Right ventricle myocardium superior (tissue), 1 donor: ENCODE results near the gene ITPR2. TPM values are rescaled to one million over a fixed set of nuclear protein-coding genes. Genes with fewer than 3 reads are reported as not detected.

ENCODE experiments used
- ATAC-seq: fragments of 200-7000 bp; cut with Tn5 transposase; one replicate; pipeline ENCODE4 v1.9.1; 2020; ENCODE audit warnings: mild to moderate bottlenecking; ENCODE audit not compliant: poor library complexity
- DNase-seq: peaks from one replicate; pipeline ENCODE4 v3.0.0-alpha.2; 2020
- intact Hi-C: fragments of 100-400 bp; cut with DNase I; formaldehyde crosslinking; loops from one replicate; pipeline ENCODE4 v1.11.2; 2022
- total RNA-seq: library from RNA; stranded (reverse); fragmentation: NEBNext Ultra II Directional; extraction: Animal tissue kit (Norgen Biotek cat#: 25700); gene quantifications from one replicate; pipeline ENCODE4 v1.2.1, GENCODE V29; 2021
- donor health status: DM: no; HTN: yes; CAD: no; lungs with severe emphysema.

The ITPR2 gene
- total RNA-seq, 1 donor from 2014 or later = 10.0 TPM

- no peak for DNase-seq
- intact Hi-C loops = no loop called here
- ATAC-seq = no peak
Observed at GRCh38 chr12:26595806-26596205, 237.2 kb downstream of the ITPR2 start.

DNA sequence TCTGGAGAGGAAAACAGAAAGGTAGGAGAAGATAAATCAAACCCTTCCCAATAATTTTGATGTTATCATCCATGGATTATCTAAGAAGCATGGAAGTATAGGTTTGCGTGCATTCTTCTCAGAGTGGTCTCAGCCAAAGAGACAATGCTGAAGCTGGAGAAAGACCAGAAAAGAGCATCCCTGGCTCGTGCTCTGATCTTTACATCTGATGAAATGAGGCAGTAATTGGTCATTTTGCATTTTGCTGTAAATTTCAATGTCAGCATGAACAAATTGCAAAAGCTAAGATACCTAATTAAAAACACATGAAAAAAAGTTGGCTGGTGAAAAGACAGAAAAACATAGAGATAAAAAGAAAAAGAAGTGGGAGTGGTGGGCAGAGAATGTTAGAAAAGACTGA is 252.4 kb downstream of the ITPR2 start:
- DNase-seq (no peak), ATAC-seq (no peak)
- intact Hi-C loops = no loop called here

DNA sequence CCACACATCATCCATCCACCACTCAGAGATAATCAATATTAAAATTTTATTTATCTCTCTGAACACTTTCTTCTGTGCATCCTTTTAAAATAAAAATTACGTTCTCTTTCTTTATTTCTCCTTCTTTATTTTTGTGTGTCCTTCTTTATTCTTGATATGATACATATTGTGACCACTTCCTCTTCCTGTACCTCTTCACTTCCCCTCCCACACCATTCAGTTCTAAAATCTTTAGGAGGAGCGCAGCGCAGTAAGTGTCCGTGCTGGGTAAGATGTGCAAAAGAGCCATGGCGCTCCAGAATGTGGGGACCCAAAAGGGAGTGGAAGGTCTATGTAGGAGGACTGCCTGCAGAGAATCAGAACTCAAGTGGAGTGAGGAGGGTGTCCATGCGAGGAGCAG is 256.7 kb downstream of the ITPR2 start:
- ATAC-seq = no peak
- intact Hi-C loops = no loop called here
- DNase-seq = no peak

DNA sequence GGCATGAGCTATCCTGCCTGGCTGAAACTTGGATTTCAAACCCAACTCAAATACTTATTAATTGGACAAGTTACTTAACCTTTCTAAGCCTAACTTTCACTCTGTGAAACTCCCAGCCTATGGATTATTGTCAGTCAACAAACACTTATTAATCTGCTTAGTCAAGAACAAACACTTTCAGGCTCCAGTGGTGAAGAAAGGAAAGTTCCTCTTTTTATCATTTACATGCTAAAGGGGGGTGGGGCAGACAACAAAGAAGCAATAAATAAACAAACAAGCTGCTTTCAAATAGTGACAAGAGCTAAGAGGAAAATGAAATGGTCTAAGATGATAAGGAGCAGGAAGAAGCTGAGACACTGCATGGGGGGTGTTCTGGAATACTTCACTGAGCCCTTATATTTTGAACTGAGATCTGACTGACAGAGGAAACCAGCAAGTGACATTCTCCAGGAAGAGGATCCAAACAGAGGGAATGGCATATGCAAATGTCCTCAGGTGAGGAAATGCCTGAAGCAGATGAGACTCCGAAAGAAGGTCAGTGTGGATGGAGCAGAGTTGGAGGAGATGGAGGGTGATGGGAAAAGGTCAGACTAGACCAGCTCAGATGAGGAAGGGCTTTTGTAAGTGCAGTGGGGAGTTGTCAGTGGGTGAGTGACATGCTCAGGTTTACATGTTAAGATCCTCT is 259.6 kb downstream of the ITPR2 start:
- ATAC-seq = no peak
- no peak for DNase-seq
- intact Hi-C loops = no loop called here

- ATAC-seq = no peak
- no peak for DNase-seq
- intact Hi-C loops = no loop called here
Observed at GRCh38 chr12:26572137-26572536, 260.9 kb downstream of the ITPR2 start.

DNA sequence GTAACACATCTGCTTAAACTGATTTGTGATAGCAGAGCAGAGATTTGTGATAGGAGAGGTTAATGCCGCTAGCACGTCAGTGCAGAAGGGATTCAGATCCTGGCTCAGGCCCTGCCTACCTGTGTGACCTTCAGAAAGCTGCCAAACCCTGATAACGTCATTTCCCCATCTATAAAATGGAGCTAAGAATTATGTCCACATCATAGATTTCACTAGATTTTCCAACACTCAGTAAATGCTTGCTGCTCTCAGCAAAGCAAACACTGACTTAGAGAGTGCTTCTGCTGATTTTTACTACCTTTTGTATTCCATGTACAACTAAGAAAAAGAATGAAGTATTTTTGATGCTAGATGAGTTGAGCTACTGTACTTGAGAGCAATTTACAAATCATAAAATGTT is 261.4 kb downstream of the ITPR2 start:
- DNase-seq (no peak), ATAC-seq (no peak)
- intact Hi-C loops = no loop called here

DNA sequence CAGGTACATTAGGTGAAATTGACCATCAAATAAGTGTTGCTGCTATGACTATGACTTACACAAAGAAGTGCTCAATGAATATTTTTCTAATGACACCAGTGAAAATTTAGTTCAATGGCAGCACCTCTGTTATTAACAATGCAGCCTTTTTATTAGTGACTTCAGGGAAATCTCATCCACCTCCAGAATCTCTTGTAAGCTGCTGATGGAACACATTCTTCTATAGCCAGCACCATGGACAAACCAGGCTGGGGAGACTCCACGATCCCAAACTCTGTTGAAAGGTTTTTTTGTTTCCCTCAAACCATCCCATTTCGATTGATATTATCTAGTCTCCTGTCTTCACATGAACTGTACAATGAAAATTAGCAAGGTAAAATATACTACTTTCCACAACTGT is 265.9 kb downstream of the ITPR2 start:
- intact Hi-C loops = no loop called here
- ATAC-seq (no peak), DNase-seq (no peak)

DNA sequence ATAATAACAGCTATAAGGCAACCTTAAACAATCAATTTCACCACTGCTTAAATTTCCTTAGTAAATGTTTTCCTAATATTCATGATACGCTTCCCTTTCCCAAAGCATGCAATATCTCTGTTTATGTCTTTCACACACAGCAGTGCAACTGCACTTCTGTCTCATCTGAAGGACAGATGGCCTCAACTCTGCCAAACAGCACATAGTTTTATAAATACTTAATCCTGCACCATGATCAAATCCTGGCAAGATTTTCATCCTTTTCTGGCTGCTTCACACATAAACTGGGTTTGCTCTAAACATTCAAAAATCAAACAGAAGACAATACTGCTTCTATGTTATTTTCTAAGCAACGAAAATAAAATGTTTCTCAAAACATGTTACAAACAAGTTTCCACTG is 266.3 kb downstream of the ITPR2 start:
- DNase-seq (no peak), ATAC-seq (peak; percentile 78)
- intact Hi-C loops = no loop called here

DNA sequence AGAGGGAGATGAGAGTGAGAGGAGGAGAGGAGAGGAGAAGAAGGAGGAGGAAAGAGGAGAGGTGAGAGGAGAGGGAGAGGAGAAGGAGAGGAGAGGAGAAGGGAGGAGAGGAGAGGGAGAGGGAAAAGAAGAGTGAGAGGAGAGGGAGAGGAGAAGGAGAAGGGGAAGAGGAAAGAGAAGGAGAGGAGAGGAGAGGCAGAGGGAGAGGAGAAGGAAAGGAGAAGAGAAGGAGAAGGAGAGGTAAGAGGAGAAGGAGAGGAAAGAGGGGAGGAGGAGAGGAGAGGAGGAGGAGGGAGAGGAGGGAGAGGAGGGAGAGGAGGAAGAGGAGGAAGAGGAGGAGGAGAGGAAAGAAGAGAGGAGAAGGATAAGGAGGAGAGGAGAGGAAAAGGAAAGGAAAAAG is 266.8 kb downstream of the ITPR2 start:
- DNase-seq (no peak), ATAC-seq (no peak)
- intact Hi-C loops = no loop called here

DNA sequence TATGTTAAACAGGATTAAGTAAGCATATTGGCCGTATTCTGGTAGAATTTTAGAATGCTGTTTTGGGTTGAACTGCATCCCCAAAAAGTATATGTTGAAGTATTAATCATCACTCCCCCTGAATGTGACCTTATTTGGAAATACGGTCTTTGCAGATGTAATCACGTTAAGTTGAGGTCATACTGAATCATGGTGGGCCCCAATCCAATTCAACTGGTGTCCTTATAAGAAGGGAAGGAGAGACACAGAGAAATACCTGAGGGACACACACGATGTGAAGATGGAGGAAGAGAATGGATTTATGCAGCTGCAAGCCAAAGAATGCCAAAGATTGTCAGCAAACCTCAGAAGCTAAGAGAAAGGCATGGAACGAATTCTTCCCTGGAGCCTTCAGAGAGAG is 268.6 kb downstream of the ITPR2 start:
- no peak for DNase-seq
- ATAC-seq = no peak
- intact Hi-C loops = no loop called here

DNA sequence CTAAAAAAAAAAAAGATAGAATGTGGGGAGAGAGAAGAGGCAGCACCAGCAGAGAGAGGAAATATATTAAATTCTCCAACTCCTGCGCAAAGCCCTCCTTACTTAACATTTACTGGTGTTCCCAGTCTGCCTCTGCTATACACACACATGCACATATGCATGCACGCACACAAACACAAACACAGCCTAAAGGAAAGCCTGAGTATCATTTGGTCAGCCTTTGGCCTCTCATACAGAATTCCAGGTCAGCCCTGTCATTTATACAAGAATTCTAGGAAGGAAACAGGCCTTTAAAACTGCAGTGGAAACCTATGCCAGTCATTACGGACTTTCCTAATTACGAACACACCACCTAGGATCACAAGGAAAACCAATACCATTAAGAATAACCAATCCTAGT is 269.4 kb downstream of the ITPR2 start:
- no peak for DNase-seq
- ATAC-seq = no peak
- intact Hi-C loops = no loop called here

GRCh38 chr12:26557326-26557725 is 275.7 kb downstream of the ITPR2 start:
- no peak for DNase-seq
- no peak for ATAC-seq
- intact Hi-C loops = no loop called here

DNA sequence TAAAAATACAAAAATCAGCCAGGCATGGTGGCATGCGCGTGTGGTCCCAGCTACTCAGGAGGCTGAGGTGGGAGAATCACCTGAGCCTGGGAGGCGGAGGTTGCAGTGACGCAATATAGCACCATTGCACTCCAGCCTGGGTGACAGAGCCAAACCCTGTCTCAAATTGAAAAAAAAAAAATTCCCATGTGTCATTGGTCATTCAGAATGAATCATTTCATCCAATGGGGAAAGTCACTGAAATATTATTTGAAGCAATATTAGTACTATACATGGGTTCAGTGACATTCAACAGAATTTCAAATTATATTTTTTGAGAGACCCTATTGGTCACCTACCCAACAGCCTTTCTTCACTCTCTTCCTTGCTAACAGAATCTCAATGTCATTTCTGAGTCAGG is 276.1 kb downstream of the ITPR2 start:
- ATAC-seq (no peak), DNase-seq (no peak)
- intact Hi-C loops = no loop called here

GRCh38 chr12:26555139-26555538 is 277.9 kb downstream of the ITPR2 start:
- intact Hi-C loops = no loop called here
- no peak for DNase-seq
- no peak for ATAC-seq

DNA sequence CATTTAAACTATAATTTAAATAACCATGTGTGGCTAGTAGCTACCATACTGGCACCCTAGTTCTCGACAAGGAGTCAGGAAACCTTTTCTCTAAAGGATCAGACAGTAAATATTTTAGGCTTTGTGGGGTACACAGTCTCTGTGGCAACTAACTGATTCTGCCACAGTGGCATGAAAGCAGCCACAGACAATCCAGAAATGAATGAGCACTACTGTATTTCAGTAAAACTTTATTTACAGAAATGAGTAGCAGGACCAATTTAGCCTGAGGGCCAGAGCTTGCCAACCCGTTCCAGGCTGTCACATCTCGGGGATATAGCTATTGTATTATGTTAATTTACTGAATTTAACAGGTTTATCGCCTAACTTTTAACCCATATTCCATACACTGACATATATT is 278.7 kb downstream of the ITPR2 start:
- DNase-seq (no peak), ATAC-seq (no peak)
- intact Hi-C loops = no loop called here

DNA sequence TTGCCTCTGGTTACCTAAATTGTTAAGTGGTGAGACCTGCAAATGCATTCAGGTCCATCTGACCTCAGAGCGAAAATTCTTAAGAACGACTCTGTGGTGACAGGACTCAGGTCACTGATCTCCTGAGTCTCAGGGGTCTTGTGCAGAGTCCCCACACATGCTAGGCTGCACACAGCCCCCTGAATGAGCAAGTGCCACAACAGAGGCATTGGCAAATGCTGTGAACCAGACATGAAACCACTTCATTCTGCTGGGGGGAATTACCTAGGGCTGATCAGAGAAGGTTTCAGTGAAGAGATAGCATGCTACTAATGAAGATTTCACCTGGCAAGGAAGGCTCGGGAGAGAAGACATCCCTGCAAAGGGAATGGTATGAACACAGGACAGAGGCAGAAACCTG is 281.6 kb downstream of the ITPR2 start:
- DNase-seq (no peak), ATAC-seq (no peak)
- intact Hi-C loops = no loop called here

- peak; percentile 33 for ATAC-seq
- DNase-seq = no peak
- intact Hi-C loops = no loop called here
Observed at GRCh38 chr12:26548227-26548626, 284.8 kb downstream of the ITPR2 start.

GRCh38 chr12:26546535-26547314 is 286.3 kb downstream of the ITPR2 start:
- ATAC-seq = peak; percentile 84
- DNase-seq = no peak
- intact Hi-C loops = no loop called here

GRCh38 chr12:26539131-26539530 is 293.9 kb downstream of the ITPR2 start:
- no peak for DNase-seq
- intact Hi-C loops = no loop called here
- ATAC-seq = no peak

- ATAC-seq (no peak), DNase-seq (no peak)
- intact Hi-C loops = no loop called here
Observed at GRCh38 chr12:26537651-26538050, 295.3 kb downstream of the ITPR2 start.

DNA sequence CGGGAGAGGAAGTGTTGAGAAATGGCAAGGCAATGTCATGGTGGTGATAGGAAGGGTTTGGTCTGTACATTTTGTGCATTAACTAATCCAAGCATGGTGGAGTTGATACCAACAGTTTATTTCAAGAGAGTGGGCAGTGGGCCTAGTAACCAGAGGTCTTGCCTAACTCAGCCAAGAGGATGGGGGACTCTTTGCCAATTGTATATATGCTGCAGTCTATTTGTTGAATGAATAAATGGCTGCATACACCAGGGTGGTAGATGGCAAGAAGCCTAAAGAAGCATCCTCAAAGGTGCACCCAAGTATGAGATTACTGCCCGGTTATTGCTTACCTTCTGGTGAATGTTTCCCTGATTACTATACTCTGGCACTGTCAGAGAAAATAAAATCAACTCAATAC is 295.9 kb downstream of the ITPR2 start:
- ATAC-seq (no peak), DNase-seq (no peak)
- intact Hi-C loops = no loop called here
